H9 (cell line): ENCODE data around the gene KRTAP12-4. TPM values are rescaled to one million over a fixed set of nuclear protein-coding genes. Genes with fewer than 3 reads are reported as not detected.

Experiments
- DNase-seq: peaks from one replicate; pipeline ENCODE4 v3.0.0-alpha.2; 2017
- H2AFZ ChIP-seq: one replicate; pipeline ENCODE4 v1.6.1; 2013; ENCODE audit warnings: mild to moderate bottlenecking, low read length, control low read depth, moderate library complexity
- H2AK5ac ChIP-seq: 2 replicates; pipeline ENCODE4 v1.6.1; 2013; ENCODE audit warnings: low read length, control low read depth, mixed read lengths; ENCODE audit not compliant: insufficient read length
- H2BK120ac ChIP-seq: one replicate; pipeline ENCODE4 v1.6.1; 2013; ENCODE audit warnings: low read depth, mild to moderate bottlenecking, low read length, control low read depth, inconsistent platforms; ENCODE audit not compliant: poor library complexity, severe bottlenecking
- H2BK12ac ChIP-seq: 2 replicates; pipeline ENCODE4 v1.6.1; 2013; ENCODE audit warnings: low read length, control low read depth, mixed read lengths, low read depth; ENCODE audit not compliant: insufficient read length
- H2BK15ac ChIP-seq: 2 replicates; pipeline ENCODE4 v1.6.1; 2013; ENCODE audit warnings: low read depth, low read length, control low read depth
- H2BK20ac ChIP-seq: one replicate; pipeline ENCODE4 v1.6.1; 2013; ENCODE audit warnings: low read depth, mild to moderate bottlenecking, low read length, control low read depth, inconsistent platforms; ENCODE audit not compliant: poor library complexity, severe bottlenecking
- H2BK5ac ChIP-seq: 2 replicates; pipeline ENCODE4 v1.6.1; 2013; ENCODE audit warnings: low read length, control low read depth, mixed read lengths; ENCODE audit not compliant: insufficient read length
- H3K14ac ChIP-seq: 2 replicates; pipeline ENCODE4 v1.6.1; 2013; ENCODE audit warnings: low read length, control low read depth; ENCODE audit not compliant: insufficient read depth
- H3K18ac ChIP-seq: 2 replicates; pipeline ENCODE4 v1.6.1; 2013; ENCODE audit warnings: low read depth, mild to moderate bottlenecking, mixed read lengths, low read length, control low read depth; ENCODE audit not compliant: insufficient read length
- H3K23ac ChIP-seq: 2 replicates; pipeline ENCODE4 v1.6.1; 2013; ENCODE audit warnings: low read length, control low read depth, mixed read lengths, low read depth; ENCODE audit not compliant: insufficient read length
- H3K23me2 ChIP-seq: 2 replicates; pipeline ENCODE4 v1.6.1; 2013; ENCODE audit warnings: low read depth, mild to moderate bottlenecking, mixed read lengths, low read length, control low read depth; ENCODE audit not compliant: insufficient read length, poor library complexity, severe bottlenecking
- H3K27ac ChIP-seq: 2 replicates; pipeline ENCODE4 v1.5.1; 2013; ENCODE audit warnings: low read length, control low read depth, mixed read lengths, low read depth; ENCODE audit not compliant: insufficient read length
- H3K27me3 ChIP-seq: 2 replicates; pipeline ENCODE4 v1.6.1; 2013; ENCODE audit warnings: low read length, control low read depth, inconsistent platforms; ENCODE audit not compliant: insufficient read depth
- H3K4ac ChIP-seq: 2 replicates; pipeline ENCODE4 v1.6.1; 2013; ENCODE audit warnings: low read depth, mild to moderate bottlenecking, control low read depth, inconsistent platforms, low read length, moderate library complexity
- H3K4me1 ChIP-seq: 2 replicates; pipeline ENCODE4 v1.6.1; 2013; ENCODE audit warnings: low read length, control low read depth, inconsistent platforms; ENCODE audit not compliant: insufficient read depth
- H3K4me2 ChIP-seq: 2 replicates; pipeline ENCODE4 v1.6.1; 2013; ENCODE audit warnings: low read length, control low read depth, mixed read lengths; ENCODE audit not compliant: insufficient read length, insufficient read depth
- H3K56ac ChIP-seq: 2 replicates; pipeline ENCODE4 v1.6.1; 2013; ENCODE audit warnings: low read depth, mild to moderate bottlenecking, mixed read lengths, low read length, control low read depth; ENCODE audit not compliant: insufficient read length
- H3K79me1 ChIP-seq: 2 replicates; pipeline ENCODE4 v1.6.1; 2013; ENCODE audit warnings: low read depth, mild to moderate bottlenecking, moderate library complexity, low read length, control low read depth, inconsistent platforms; ENCODE audit not compliant: insufficient read depth, poor library complexity, severe bottlenecking
- H3K79me2 ChIP-seq: 2 replicates; pipeline ENCODE4 v1.6.1; 2013; ENCODE audit warnings: low read length, control low read depth, inconsistent platforms; ENCODE audit not compliant: insufficient read depth
- H3K9ac ChIP-seq: 2 replicates; pipeline ENCODE4 v1.6.1; 2013; ENCODE audit warnings: low read length, control low read depth, mixed read lengths; ENCODE audit not compliant: insufficient read length; ENCODE audit errors: extremely low read depth
- H3K9me3 ChIP-seq: one replicate; pipeline ENCODE4 v1.6.1; 2013; ENCODE audit warnings: low read depth, low read length, inconsistent platforms; ENCODE audit not compliant: control insufficient read depth
- H3T11ph ChIP-seq: one replicate; pipeline ENCODE4 v1.6.1; 2013; ENCODE audit warnings: mild to moderate bottlenecking, low read length, control low read depth, inconsistent platforms
- H4K20me1 ChIP-seq: one replicate; pipeline ENCODE4 v1.6.1; 2013; ENCODE audit not compliant: control insufficient read depth, insufficient read length, insufficient read depth
- H4K5ac ChIP-seq: 2 replicates; pipeline ENCODE4 v1.6.1; 2013; ENCODE audit warnings: low read depth, mild to moderate bottlenecking, mixed read lengths, low read length, control low read depth; ENCODE audit not compliant: insufficient read length
- H4K8ac ChIP-seq: replicated peaks from 2 replicates; pipeline ENCODE4 v1.6.1; 2013; ENCODE audit warnings: low read length, control low read depth, mixed read lengths, low read depth; ENCODE audit not compliant: insufficient read length
- H4K91ac ChIP-seq: 2 replicates; pipeline ENCODE4 v1.6.1; 2013; ENCODE audit warnings: low read depth, mild to moderate bottlenecking, moderate library complexity, mixed read lengths, low read length, control low read depth; ENCODE audit not compliant: insufficient read length
- H3K27ac Mint-ChIP-seq, 3 experiments: 2 replicates in 2 of 3; 3 replicates in 1 of 3; pipeline ENCODE4 v1.8.0; 2020 to 2021; ENCODE audit warnings: mixed read lengths in 3 of 3, mild to moderate bottlenecking in 1 of 3, moderate library complexity in 1 of 3
- H3K27me3 Mint-ChIP-seq: 2 replicates; pipeline ENCODE4 v1.8.0; 2021; ENCODE audit warnings: low read depth, mild to moderate bottlenecking, moderate library complexity, mixed read lengths
- H3K36me3 Mint-ChIP-seq, 3 experiments: 2 replicates in 2 of 3; 3 replicates in 1 of 3; pipeline ENCODE4 v1.8.0; 2020 to 2021; ENCODE audit warnings: low read depth in 3 of 3, mixed read lengths in 3 of 3; ENCODE audit not compliant: insufficient read depth in 1 of 3
- H3K4me1 Mint-ChIP-seq, 2 experiments: 2 replicates each; pipeline ENCODE4 v1.8.0; 2020; ENCODE audit warnings: mixed read lengths in 2 of 2
- H3K4me3 Mint-ChIP-seq, 2 experiments: 2 replicates in 1 of 2; 3 replicates in 1 of 2; pipeline ENCODE4 v1.8.0; 2020 to 2021; ENCODE audit warnings: mild to moderate bottlenecking in 2 of 2, mixed read lengths in 2 of 2, moderate library complexity in 1 of 2
- H3K9me3 Mint-ChIP-seq, 2 experiments: 2 replicates in 1 of 2; 3 replicates in 1 of 2; pipeline ENCODE4 v1.8.0; 2020; ENCODE audit warnings: mild to moderate bottlenecking in 2 of 2, mixed read lengths in 2 of 2, moderate library complexity in 1 of 2
- CTCF ChIP-seq: fragments of 200-600 bp; sonication (generic); conservative IDR thresholded peaks from 3 replicates; pipeline ENCODE4 v1.8.0; 2021; ENCODE audit warnings: antibody characterized with exemption, mild to moderate bottlenecking
- WGBS: extraction: QIAGEN DNeasy Blood & Tissue Kit; methylation state at CpG from one replicate; pipeline ENCODE4 v1.1.7; 2013; ENCODE audit warnings: missing lambda C conversion rate, low lambda C conversion rate, mixed read lengths; ENCODE audit not compliant: insufficient read length; ENCODE audit errors: extremely low coverage; 5-methylcytosine and 5-hydroxymethylcytosine counted together
- total RNA-seq: library from RNA; stranded (reverse); gene quantifications from 2 replicates; pipeline ENCODE4 v1.2.1, GENCODE V29; 2021

KRTAP12-4 gene
- total RNA-seq, 1 experiment from 2014 or later = not detected

DNA sequence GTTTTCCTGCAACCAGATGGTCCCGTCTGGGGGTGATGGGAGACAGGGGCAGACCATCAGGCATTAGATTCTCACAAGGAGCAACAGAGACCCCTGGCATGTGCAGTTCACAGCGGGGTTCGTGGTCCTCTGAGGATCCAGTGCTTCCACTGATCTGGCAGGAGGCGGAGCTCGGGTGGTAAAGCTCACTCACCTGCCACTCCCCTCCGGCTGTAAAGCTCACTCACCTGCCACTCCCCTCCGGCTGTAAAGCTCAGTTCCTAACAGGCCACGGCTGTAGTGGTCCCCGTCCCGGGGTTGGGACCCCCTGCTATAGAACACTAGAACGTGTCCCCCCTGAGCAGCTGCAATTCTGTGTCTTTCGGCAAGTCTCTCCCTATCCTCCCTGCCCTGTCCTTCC, 47.1 kb upstream of the KRTAP12-4 start:
- Mint-ChIP-seq H3K4me1 (peaks cover 78 to 84% of the 10 kb centered on the region in 2 experiments), H3K27me3 (peaks cover 24% of the 10 kb centered on the region)
- no peak overlapping the region for H4K5ac ChIP-seq

More for the DNA sequence above, 47.1 kb upstream of the KRTAP12-4 start:
- H3K9me3 Mint-ChIP-seq = no peaks in the 10 kb centered on the region; a peak in 1 of 5 replicates
- Histone ChIP-seq H2AFZ (no peak overlapping the region), H3K9me3 (no peaks in the 10 kb centered on the region), H3K56ac (no peak overlapping the region), H2BK12ac (no peak overlapping the region), H3K9ac (no peak overlapping the region), H4K20me1 (no peaks in the 10 kb centered on the region), H3K79me2 (no peaks in the 10 kb centered on the region), H2BK120ac (no peak overlapping the region), H3K23ac (no peak overlapping the region), H3K23me2 (peaks cover 4% of the 10 kb centered on the region), H3K18ac (no peak overlapping the region), H3K14ac (no peak overlapping the region; the same call in 1 of the 2 replicates), H3T11ph (no peak overlapping the region), H2BK20ac (no peak overlapping the region), H2BK15ac (no peak overlapping the region), H4K91ac (no peak overlapping the region), H3K79me1 (no peaks in the 10 kb centered on the region), H4K8ac (no peak overlapping the region), H3K27me3 (peaks cover 5% of the 10 kb centered on the region; the same call in 1 of the 2 replicates), H3K4me1 (peaks cover 13% of the 10 kb centered on the region; the same call in 1 of the 2 replicates), H3K4ac (no peak overlapping the region), H3K27ac (no peak overlapping the region), H2BK5ac (no peak overlapping the region), H3K4me2 (no peak overlapping the region), H2AK5ac (no peak overlapping the region)
- H3K36me3 Mint-ChIP-seq = no peaks in the 10 kb centered on the region; a peak in 1 of 7 replicates
- WGBS = no CpG with 5 or more reads among the region's 12 CpGs
- TF ChIP-seq CTCF = no peak
- no peak for DNase-seq
- H3K4me3 Mint-ChIP-seq = no peak overlapping the region
- H3K27ac Mint-ChIP-seq = peak overlapping the region in 1 of 3 experiments; percentile 65; a peak in 1 of 7 replicates
